Astrocyte of the cerebellum (primary cell): ENCODE results near the gene GAK.

ENCODE experiments used
- DNase-seq: peaks from one replicate; pipeline ENCODE4 v3.0.0-alpha.2; 2011; ENCODE audit warnings: low read depth
- H3K4me3 ChIP-seq: 2 replicates; pipeline ENCODE4 v1.5.1; 2011; ENCODE audit warnings: mild to moderate bottlenecking, low read depth, low read length, moderate library complexity
- in situ Hi-C: cut with HindIII; loops from 2 replicates; pipeline ENCODE4 v1.10.0; 2017; ENCODE audit warnings: low sequenced_read_pairs
- TF ChIP-seq, protein P1 (sequence below): IDR thresholded peaks from 2 replicates; pipeline ENCODE4 v1.5.1; 2012; ENCODE audit warnings: low read length, low read depth, moderate library complexity, mild to moderate bottlenecking; ENCODE audit errors: missing control alignments

GAK gene

GRCh38 chr4:835148-836002 lies 96.7 kb downstream of the GAK start:
- in situ Hi-C loops = no loop called here
- no peak for DNase-seq
- TF ChIP-seq, protein P1, sequence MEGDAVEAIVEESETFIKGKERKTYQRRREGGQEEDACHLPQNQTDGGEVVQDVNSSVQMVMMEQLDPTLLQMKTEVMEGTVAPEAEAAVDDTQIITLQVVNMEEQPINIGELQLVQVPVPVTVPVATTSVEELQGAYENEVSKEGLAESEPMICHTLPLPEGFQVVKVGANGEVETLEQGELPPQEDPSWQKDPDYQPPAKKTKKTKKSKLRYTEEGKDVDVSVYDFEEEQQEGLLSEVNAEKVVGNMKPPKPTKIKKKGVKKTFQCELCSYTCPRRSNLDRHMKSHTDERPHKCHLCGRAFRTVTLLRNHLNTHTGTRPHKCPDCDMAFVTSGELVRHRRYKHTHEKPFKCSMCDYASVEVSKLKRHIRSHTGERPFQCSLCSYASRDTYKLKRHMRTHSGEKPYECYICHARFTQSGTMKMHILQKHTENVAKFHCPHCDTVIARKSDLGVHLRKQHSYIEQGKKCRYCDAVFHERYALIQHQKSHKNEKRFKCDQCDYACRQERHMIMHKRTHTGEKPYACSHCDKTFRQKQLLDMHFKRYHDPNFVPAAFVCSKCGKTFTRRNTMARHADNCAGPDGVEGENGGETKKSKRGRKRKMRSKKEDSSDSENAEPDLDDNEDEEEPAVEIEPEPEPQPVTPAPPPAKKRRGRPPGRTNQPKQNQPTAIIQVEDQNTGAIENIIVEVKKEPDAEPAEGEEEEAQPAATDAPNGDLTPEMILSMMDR = no peak
- no peak overlapping the region for H3K4me3 ChIP-seq

DNA sequence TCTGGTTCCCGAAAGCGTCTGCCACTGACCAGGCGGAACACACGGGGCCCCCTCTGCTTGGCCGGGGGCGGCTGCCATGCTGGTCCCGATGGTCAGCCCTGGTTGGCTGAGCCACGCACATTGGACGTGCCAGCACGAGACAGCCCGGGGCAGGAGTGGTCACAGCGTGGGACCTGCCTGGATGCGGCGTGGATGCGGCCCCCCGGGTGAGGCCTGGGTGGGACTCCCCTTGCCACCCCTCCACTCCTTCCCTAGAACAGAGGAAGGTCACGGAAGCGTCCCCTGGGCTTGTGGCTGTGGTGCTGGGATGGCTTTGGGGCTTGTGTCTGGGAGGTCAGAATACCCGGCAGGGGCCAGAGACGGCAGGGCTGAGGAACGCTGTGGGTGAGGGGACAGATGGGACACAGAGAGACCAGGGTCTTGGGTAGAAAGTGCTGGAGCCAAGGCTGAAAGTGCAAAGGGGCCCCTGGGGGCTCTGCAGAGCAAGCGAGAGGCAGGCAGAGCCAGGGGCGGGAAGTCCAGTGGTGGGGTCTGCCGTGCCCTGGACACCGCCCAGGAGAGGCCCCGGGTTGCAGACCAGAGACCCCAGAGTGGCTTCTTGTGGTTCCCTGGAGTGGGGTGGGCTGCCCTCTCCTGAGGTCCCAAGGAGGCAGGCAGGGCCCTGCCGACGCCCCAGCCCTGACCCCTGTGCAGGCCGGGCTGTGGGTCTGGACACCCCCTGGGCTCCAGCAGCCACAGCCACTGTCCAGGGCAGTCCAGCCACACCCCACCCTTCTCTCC lies 97.6 kb downstream of the GAK start:
- no peak for DNase-seq
- H3K4me3 ChIP-seq = no peak overlapping the region
- TF ChIP-seq, protein P1 = no peak
- in situ Hi-C loops = no loop called here

DNA sequence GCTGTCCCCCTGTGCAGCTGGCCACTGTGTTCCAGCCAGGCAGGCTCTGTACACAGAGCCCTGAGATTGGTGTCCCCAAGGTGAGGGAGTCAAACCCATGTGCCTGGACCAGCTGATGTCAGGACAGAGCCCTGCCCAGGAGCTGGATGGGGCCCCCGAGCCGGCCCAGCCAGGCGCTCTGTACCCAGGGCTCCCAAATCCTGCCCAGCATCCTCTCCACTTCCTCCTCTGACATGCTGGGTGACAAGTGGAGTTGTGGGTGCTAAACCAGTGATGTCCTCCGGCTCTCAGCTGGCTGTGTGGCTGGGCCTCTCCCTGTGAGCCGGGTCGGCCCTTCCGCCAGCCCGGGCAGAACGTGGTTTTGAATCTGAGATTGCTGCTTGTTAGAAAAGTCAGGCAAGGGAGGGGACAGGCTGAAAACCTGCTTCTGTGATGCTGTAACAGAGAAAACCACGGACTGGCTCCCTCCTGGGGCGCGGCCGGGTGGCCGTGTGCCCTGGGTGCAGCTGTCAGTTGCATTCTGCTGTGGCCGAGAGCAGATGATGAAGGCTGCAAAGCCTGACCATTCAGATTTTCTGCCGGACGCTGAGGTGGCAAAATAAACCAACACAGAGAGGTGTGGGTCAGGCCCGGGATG lies 98.3 kb downstream of the GAK start:
- H3K4me3 ChIP-seq = no peak overlapping the region
- TF ChIP-seq, protein P1 = no peak
- DNase-seq = no peak
- in situ Hi-C loops = no loop called here

DNA sequence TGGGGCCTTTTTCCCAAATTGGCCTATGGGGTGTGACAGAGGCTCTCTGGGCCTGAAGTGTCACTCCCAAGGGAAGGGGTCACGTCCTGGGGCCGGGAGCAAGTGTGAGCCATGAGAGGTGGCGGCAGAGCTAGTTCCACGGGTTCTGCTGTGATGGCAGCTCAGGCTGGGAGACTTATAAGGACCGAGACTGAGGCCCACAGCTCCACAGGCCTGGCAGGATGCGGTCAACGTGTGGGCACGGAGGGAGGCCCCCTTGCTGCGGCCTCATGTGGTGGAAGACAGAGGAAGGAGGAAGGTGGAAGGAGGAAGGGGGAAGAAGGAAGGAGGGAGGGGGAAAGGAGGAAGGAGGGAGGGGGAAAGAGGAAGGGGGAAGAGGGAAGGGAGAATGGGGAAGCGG lies 99.0 kb downstream of the GAK start:
- TF ChIP-seq, protein P1 = no peak
- DNase-seq = no peak
- in situ Hi-C loops = no loop called here
- no peak overlapping the region for H3K4me3 ChIP-seq

DNA sequence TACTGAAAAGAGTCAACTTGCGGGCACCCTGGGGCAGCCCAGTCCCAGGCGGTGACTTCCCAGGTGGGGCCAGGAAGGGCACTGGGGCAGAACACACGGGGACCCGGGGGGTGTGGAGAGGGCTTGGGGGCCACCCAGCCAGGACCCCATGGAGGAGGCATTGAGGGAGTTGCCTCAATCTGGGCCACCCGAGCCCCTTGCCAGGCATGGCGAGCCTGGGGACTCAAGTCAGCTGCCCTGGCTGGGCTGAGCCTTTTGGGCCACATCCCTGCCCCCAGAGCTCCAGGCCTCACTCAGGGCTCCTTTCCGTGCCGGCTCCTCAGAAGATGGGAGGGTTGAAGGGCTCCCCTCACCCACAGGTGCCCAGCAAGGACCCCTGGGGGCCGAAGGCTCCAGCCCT lies 99.6 kb downstream of the GAK start:
- H3K4me3 ChIP-seq = no peak overlapping the region
- TF ChIP-seq, protein P1 = no peak
- in situ Hi-C loops = no loop called here
- no peak for DNase-seq

DNA sequence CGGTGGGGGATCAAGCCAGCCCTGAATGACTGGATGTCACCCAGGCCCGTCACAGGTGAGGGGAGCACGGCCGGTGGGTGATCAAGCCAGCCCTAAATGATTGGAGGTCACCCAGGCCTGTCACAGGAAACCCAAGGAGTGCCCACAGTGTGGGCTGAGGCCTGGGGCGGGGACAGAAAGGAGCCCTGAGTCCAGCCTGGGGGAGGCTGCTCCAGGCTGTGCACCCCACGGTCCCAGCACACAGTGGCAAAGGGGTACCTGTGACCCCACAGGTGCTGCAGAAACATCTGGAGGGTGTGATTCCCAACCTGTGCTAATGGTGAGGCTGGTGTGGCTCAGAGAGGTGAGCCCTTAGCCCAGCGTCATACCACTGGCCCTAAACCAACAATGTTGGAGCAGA lies 100.0 kb downstream of the GAK start:
- TF ChIP-seq, protein P1 = no peak
- H3K4me3 ChIP-seq = no peak overlapping the region
- no peak for DNase-seq
- in situ Hi-C loops = no loop called here
